HG03097 (cell line): ENCODE measurements around the gene ABR.
"Not testable (repeated sequence)": the region's sequence is repeated elsewhere in the genome, so short reads cannot be mapped to it uniquely, and the experiment has no call there.

Source experiments
- ATAC-seq: cut with Tn5 transposase; IDR thresholded peaks from one replicate; pipeline ENCODE4 v1.9.1; 2021; ENCODE audit not compliant: unreplicated experiment, low FRiP score

The ABR gene

DNA sequence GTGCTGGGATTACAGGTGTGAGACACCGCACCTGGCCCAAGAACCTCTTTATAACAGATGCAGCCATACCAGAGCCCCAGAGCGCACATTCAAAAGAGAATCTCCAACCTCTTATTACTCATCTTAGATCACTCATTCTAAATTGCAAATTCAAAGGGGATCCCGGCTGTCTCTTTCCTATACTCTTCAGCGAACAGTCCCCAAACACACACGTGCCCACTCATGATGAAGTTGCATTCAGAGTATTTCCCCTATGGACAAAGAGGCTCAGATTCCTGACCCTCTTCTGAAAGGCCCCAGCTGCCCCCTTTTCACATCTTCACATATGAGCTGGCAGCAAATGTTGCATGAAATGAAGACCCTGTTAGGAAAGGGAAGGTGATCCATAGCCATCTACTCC, 22.5 kb upstream of the ABR start:
- no peak for ATAC-seq

DNA sequence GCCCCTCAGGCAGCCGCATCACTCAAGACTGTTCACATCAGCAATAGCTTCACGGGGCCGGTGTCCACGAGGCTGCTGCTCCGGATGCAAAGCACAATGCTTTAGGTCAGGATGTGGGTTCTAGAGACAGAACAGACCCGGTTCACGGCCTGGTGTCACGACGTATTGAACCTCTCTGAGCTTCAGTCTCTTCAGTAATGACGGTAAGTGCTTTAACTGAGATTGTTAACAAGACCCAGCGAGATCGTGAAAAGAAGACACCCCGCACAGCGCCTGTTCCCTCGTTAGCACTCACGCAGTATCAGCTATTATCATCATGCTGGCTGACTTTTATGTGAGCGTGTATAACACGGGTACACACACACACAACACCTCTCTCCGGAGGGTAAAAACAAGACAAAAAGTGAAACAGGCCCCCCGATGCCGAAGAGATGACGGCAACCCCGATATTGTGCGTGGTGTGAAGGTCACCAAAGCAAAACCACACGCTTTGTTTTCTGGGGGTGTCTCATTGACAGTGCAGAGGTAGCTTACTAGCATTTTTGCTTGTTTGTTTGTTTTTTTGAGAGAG, 21.4 kb upstream of the ABR start:
- ATAC-seq = no peak

DNA sequence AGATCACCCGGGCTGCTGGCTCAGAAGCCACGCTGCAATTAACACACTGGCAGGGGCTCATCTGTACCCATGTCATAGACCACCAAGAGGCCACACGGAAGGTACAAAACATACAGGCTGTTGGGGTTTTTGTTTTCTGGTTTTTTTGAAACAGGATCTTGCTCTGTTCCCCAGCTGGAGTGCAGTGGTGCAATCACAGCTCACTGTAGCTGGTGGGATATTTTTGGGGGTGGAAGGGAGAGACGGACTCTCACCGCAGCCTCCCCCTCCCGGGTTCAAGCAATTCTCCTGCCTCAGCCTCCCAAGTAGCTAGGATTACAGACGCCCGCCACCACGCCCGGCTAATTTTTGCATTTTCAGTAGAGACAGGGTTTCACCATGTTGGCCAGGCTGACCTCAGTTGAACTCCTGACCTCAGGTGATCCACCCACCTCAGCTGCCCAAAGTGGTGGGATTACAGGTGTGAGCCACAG, 19.5 kb upstream of the ABR start:
- not testable (repeated sequence) for ATAC-seq

DNA sequence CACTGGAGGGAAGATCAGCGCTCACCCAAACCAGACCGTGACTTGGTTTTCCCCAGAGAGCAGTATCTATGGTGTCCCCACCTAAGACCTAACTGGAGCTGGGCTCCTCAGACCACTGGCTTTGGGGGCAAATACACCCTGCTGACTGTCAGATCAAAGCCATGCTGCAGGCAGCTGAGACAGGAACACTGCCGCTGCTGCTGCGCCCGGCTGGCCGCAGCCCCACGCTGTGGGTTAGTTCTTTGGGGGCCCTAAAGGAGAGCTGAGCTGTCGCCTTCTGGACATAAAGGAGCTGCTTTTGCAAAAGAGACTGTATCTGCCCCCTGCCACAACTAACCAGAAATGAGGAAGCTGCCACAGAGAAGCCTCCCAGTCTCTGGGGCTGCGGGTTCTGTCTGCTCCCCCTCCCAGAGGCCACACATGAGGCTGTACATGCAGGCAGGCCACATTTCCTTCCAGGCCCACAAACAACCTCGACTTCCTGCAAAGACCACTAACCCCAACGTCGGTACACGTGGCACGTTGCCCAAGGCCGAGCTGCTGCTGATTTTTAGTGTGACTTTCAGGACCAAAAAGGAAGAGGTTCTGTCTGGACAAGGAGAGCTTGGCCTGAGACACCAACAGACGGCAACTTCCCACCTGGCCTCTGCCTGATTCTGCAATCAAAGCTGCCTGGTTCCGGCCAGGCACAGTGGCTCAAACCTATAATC, 18.2 kb upstream of the ABR start:
- ATAC-seq = peak; percentile 57

DNA sequence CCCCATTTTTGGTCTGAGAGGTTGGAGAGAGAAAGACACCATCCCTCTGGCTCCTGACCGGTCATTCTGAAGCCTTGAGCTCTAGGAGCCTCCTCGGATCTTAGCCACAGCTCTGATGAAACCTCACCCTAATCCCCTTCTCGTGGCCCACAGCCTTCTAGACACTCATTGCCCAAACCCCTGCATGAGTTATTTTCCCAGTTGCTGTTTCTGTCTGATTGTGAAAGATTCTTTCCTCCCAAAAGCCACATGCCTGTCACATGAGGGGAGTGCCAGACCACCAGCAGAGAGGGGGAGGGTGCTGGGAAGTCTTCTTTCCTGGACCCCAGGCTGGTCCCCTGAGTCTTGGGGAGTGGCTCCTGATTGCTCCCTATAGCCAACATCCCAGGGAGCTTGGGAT, 17.6 kb upstream of the ABR start:
- ATAC-seq = peak; percentile 17

DNA sequence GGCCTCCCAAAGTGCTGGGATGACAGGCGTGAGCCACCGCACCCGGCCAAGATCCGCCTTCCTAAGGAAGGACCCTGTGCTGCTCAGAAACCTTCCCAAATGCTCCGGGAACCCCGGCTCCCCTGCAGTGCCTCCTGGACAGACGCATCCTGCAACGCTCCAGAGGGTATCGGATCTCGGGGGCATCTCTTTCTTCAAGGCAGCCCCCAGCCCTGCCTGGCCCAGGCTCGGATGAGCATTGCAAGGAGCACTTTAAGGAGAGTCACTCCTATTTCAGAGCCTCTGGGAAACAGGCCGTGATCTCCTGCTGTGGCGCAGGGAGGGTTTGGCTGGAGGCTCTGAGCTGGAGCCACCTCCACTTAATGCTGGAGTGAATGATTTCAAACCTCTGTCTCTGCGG, 17.2 kb upstream of the ABR start:
- no peak for ATAC-seq

DNA sequence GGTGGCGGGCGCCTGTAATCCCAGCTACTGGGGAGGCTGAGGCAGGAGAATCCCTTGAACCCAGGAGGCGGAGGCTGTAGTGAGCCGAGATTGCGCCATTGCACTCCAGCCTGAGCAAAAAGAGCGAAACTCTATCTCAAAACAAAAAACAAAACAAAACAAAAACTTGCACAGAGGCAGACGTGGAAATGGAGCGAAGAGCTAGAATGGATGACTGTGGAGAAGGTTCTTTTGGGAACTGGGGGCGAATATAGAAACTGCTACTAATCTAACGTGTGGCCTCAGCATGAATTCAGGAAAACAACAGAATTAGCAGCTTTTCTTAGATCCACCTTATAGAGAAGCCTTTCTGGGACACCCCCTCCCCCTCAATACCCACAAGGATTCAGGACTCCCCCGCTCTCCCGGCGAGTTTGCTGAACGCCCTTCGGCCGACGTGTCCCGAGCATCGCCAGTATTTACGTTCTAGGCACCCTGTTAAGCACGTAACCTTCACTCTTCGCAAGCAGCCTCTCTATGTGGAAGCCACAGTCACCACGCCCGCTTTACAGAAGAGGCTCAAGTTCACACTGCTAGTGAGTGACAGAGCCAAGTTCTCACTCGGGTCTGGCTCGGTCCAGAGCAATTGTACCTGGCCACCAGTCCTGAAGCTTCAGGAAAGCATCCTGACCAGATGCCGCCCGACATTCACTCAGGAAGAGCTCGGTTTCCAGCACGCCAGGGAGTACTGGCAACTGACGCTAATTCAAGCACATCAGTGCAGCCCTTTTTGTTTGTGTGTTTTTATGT, 13.3 kb upstream of the ABR start:
- ATAC-seq = no peak

DNA sequence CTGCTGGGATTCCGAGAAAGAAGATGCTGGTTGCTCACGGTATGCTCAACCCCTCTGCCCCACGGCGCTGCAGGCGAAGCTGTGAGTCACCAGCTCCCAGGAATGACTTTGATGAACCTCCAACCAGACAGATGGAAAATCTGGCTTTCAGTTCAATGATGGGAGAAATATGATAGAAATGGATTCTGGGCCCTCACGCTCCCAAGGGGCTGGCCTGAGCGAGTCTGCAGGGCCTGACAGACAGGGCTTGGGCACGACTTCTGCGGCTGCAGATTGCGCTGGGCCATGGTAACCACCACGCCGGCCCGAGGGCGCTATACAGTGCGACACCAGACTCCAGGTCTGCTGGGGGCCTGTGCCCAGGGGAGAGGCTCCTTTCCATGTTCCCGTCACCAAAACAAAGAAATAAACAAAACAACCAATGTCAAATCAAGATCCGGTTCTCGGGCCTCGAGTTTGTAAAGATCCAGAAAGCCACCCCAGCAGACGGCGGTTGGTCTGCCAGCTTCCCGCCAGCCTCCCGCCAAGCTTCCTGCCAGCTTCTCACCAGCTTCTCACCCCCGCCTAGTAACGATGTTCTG, 11.1 kb upstream of the ABR start:
- no peak for ATAC-seq

DNA sequence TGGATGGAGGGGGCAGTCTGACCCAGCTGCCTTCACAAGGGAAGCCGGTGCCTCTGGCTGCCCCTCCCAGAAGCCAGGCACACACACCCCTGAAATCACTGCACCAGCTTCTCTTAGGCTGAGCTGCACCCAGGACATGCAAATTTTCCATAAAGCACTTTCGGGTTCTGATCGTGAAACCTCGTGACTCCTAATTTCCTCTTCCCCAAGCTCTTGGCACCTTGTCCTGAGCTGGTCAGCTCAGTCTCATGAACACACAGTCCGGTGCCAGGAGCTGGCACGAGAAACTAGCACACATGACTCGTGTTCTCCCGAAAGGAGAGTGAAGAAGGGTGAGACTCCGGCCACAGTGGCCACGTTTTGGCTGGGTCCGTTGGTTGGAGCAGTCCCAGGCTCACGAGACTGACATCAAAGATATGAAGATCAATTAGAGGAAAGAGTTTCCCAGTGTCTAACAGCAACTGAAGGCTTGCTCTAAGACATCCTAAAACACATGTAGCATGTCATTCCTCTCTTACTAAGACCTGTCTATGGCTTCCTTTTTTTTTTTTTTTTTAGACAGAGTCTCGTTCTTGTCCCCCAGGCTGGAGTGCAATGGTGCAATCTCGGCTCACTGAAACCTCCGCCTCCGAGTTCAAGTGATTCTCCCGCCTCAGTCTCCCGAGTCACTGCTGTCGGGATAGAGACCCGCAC, 9.2 kb upstream of the ABR start:
- no peak for ATAC-seq

DNA sequence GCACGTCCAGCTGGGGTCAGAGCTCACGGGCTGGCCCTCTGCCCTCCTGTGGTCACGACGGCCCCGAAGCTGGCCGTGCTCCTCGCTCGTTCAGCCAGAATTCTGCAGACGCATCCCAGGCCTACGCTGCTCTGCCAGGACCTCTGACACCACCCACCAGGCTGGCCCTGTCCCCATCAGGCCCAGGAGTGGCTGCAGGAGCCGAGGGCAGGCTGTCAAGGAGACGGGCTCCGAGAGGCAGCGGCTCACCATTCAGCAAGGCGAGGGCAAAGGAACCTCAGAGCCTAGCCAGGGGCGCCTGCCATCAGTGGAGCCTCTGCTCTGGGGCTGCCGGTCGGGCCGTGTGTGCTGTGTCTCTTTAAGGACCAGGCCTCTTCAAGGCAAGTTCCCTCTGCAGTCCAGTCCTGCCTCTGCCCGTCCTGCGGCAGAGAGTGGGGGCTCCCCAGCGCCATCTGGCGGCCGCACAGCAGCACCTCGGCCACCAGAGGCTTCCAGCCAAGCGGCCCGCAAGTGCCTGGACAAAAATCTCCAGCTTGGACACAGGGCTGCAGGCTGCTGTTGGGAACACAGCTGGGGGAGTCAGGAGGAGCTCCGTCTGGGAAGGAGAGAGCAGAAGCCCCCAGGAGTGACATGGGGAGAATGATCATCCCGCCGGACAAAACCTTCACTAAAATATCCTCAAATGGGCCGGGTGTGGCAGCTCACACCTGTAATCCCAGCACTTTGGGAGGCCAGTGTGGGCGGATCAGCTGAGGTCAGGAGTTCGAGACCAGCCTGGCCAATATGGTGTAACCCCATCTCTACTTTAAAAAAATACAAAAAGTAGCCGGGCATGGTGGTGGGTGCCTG, 7.4 kb upstream of the ABR start:
- no peak for ATAC-seq

DNA sequence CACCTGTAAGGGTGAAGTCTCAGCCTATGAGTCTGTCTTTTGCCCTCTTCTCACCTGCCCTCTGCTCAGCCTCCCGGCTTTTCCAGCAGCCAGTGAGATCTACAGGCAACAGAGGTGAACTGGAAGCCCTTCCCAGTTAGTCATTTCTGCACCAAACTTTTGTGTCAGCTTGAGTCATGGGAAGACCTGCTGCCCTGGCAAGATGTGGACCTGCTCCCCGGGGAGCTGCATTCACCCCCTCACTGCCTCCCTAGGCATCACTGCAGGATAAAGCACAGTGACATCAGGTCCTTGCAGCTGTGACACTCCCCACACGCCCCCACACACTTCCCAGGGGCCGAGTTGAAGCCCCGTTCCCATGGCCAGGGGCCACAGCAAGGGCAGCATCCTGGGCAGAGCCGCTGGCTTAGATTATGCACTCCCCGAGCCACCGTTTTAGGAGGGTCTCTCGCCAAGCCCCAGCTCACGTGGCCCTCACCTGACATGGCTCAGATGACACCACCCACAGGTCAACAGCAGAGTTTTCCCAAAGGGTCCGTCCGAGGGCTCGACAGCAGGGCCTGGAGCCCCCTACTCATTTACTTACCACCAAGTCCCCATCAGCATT, 6.5 kb upstream of the ABR start:
- ATAC-seq = no peak

DNA sequence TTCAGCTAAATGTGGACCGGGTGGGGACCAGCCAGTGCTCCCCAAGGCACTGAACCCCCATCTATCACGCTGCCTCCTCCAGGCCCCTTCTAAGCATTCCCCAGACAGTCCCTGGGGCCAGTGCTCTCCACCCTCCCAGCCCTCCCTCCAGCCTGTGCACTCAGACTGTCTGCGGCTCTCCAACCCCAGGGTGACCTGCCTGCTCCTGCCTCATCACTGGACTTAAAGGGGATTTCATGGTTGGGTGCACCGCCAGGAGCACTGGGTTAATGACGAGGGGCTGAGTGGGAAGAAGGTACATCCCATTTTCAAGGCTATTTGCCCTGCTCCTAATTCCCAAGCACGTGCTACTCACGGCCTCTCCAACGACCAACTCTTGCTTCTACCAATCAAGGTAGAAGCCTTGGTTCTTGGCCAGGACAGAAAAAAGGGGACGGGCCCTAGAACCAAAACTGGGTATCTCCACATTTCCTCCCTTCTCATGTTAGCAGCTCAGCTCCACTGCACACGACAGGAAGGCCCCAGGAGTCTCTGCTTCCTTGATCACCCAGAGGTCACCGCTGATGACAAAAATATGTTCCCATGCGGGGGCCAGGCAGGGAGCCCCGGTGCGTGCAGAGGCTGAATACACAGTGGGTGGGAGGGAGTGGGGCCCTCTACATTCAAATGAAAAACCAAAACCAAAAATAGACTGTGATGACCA, 3.5 kb upstream of the ABR start:
- ATAC-seq = peak; percentile 56

DNA sequence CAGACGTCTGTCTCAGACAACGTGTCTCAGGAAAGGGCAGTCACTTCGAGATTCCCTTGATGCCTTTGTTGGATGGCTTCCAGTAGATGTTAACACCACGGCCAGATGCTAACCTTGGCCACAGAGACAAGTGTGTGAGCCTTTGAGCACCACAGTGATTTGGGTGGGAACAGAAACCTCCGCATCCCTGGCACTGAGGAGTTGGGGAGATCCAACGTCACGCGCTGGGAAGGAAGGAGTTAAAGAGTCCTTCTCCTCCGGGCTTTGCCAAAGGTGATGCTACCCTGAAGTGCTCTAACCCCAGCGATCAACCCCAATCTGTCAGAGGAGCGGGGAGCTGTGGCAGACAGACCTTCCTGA, 3.0 kb upstream of the ABR start:
- ATAC-seq = no peak

DNA sequence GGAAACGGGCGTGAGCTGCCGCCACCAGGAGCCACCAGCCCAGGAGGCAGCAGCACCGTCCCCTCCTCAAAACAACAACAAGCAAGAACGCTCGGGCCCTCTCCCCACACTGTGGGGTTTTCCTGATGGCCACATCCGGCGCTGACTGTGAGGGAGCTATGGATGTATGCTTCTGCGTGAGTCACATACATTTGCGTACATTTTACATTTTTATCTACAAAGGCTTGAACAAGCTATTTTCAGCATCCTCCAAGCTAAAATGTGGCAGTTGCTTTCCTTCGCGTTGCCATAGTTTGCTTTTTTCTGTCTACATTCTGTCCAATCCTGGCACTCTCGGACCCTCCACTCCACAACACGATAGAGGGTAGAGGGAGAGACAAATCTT, 2.0 kb upstream of the ABR start:
- no peak for ATAC-seq

DNA sequence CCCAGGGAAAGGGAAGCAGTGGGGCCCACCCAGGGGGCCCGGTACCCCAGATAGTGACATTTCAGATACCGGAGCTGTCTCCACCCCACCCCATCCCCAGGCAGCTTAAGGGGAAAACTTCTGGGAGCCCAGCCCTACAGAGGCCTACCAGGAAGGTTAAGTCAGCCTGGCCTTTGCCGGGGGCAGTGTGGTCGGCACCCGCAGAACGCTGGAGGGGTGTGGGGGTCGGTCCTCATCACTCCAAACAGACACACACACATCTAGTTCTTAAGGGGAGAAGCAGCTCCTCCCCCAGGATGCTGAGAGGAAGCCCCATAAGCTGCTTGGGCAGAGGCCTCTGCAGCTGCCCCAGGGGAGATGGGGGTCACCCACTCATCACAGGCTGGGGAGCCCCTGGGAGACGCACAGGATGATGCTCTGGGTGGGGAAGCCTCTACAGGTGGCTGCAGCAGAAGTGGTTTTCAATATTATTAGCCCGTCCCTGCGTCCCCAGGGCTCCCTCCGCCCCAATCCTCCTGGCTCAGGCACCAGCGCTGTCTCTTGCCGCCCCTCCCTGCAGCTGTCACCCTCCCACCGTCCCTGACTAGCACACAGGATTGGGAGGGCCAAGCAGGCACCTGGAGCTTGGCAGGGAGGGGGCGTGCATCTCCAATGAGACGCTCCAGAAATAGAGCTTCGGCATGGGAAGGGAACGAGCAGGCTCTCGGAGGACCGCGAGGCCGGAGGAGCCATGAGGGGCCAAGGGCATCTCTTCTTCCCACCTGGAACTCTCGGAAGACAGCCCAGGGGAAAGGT, 1.4 kb upstream of the ABR start:
- no peak for ATAC-seq

DNA sequence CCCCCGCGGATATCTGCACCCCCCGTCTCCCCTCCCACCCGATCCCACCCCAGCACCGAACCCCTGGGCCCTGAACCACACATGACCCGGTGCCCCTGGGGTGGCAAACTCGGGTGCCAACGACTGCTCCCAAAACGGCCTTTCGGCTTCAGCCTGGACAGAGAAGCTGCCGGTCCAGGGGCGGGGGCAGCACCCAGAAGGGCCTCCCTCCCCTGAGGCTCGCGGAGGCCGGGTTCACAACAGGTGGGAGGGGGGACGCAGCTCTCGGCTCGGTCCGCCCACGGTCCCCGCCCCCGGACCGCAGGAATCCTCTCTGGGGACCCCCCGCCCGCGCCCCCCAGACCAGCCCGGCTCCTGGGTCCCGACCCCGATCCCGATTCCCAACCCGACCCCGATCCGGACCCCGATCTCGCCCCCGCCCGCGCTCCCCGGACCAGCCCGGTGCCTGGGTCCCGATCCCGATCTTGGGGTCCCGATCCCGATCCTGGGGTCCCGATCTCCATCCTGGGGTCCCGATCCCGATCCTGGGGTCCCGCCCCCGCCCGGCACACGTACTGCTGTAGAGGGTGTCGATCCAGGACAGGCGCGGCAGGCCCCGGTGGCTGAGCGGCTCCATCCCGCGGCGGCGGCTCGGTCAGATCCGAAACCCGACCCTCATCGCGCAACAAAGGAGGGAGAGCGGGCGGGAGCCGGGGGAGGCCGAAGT, 516 bp downstream of the ABR start:
- ATAC-seq = no peak

DNA sequence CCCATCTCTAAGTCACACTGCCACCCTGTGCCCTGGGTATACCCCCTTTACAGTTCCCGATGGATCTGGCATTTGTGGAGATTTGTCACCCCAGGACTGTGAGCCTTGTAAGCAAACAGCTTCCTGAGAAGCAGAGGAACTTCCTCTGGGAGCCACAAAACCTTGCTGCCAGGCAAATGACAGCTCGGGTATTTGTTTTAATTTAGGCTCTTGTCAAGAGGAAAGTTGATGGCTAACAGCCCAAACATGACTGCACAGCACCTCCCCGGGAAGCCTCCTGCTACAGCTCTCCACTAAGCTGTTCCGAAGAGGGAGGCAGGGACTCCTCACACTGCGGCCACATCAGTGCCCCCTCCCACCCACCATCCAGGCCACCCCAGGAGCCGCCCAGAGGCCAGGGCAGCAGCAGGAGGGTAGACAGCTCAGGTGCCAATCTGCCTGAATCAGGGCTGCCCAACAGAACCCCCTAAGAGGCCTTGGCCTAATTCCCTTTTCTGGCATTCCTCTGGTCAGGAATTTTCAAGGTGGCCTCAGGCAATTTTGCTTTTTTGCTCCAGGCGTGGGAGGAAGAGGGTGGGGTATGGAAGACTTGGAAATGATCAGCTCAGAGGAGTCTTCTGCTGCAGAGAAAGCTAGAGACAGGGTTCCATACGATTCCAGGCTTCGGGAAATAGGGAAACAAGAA, 2.6 kb downstream of the ABR start:
- ATAC-seq = no peak
